Measurements from ENCODE around the gene TAS1R2. TPM values are rescaled to one million over a fixed set of nuclear protein-coding genes. Genes with fewer than 3 reads are reported as not detected.

The TAS1R2 gene
- total RNA-seq, 1 donor from 2014 or later: not detected

DNA sequence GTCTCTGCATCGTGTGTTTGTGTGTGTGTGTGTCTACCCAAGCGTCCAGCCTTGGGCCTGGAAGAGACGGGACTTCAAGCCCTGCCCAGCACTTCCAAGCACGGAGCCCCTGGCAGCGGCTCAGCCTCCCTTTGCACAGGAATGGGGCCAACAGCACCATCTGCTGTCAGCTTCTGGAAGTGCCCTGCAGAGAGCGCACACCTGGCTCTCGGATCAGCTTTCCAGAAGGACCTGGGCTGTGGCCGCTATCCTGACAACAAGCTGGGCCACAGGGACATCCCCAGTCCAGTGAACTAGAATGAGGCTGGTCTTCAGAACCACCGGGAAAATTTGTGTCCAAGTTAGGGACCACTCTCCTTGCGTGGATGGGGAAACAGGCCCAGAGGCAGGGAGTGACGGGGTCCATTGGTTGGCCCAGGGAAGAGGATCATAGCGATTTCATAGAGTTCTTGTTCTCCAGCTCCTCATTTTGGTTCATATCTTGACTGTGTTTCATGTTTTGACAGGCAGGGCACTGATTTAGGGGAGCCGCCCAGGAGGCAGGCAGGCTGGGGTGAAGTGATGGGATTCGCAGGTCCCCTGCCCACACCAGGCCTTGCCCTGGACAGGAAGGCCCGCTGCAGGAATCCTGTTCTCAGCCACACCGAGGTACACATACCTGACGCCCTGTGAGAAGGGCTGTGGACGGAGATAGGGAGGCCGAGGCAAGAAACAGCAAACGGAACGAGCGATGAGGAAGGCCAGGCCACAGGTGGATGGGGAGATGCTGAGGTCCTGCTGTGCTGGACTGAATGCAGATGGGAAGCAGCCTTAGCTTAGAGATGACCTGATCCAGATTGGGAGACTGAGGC lies 38.4 kb downstream of the TAS1R2 start:
- H3F3A ChIP-seq (ENCODE audit: low read depth): no peaks in the 10 kb centered on the region
- peak; percentile 91 for DNase-seq (ENCODE audit: low spot score)
- TF ChIP-seq EZH2phosphoT487 (IDR thresholded peaks at IDR 0.05): no peak
- no peak for TF ChIP-seq EZH2 (IDR thresholded peaks at IDR 0.05)
- TF ChIP-seq CTCF (IDR thresholded peaks at IDR 0.05): peak; percentile 91
- no peaks in the 10 kb centered on the region for H4K20me1 ChIP-seq (ENCODE audit: low read depth)
- no peak overlapping the region for H3K4me3 ChIP-seq
- no peak overlapping the region for H2AFZ ChIP-seq (replicated peaks)
- Mint-ChIP-seq H3K4me3 (peak overlapping the region; percentile 18), H3K27ac (no peak overlapping the region), H3K27me3 (ENCODE audit: insufficient read depth, low read depth) (peaks cover 23% of the 10 kb centered on the region), H3K36me3 (no peaks in the 10 kb centered on the region), H3K4me1 (peaks cover 18% of the 10 kb centered on the region), H3K9me3 (peaks cover 4% of the 10 kb centered on the region)
- no peak overlapping the region for H3K9ac ChIP-seq
- no peak overlapping the region for H3K4me2 ChIP-seq
- peaks cover 47% of the 10 kb centered on the region for H3K27me3 ChIP-seq
- no peaks in the 10 kb centered on the region for H3K79me2 ChIP-seq (ENCODE audit: low read depth)
- H3K9me3 ChIP-seq (ENCODE audit: low read depth): no peaks in the 10 kb centered on the region
- H3K4me1 ChIP-seq: no peaks in the 10 kb centered on the region
- no peak overlapping the region for H3K27ac ChIP-seq
- H3K36me3 ChIP-seq: no peaks in the 10 kb centered on the region

DNA sequence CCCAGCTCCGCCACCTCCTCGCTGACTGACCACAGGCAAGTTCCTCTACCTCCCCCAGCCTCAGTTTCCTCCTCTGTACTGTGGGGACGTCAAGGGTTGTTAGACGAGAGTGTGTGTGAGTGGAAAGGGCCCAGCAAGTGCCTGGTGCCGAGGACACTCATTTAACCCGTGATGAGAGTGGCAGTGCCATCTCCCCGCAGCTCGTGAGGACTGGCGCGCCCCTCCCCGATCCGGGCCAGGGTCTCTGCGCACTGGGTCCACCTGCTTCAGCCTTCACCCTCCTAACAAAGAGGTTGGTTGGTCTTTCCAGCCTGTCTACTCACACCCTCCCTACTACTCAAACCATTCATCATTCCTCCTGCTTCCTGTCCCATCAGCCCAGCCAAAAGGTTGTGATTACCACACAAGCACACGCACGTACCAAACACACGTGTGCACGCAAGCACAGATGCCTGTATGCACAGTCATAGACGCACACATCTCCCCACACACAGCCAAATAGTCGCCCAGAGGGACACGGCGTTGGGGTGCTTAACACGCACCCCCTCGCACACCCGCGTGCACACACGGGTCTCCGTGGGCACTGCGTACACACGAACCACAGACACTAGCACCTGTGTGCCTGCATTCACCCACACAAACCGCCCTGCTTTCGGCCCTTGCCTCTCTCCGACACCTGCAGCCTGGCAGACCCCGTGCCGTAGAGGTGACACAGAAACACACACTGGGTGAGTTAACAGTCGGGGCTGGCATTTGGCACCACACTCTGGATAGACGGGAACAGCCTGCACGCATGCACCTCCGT lies 39.3 kb downstream of the TAS1R2 start:
- H3K9ac ChIP-seq: no peak overlapping the region
- H3K27me3 ChIP-seq: peaks cover 47% of the 10 kb centered on the region
- no peak overlapping the region for H3K27ac ChIP-seq
- peak overlapping the region; percentile 50 for H3K4me3 Mint-ChIP-seq
- H3K4me1 ChIP-seq: no peaks in the 10 kb centered on the region
- H4K20me1 ChIP-seq (ENCODE audit: low read depth): no peaks in the 10 kb centered on the region
- H3K4me1 Mint-ChIP-seq: peaks cover 18% of the 10 kb centered on the region
- no peaks in the 10 kb centered on the region for H3K9me3 Mint-ChIP-seq
- H3K36me3 Mint-ChIP-seq: no peaks in the 10 kb centered on the region
- DNase-seq (ENCODE audit: low spot score): no peak
- H3K36me3 ChIP-seq: no peaks in the 10 kb centered on the region
- TF ChIP-seq EZH2phosphoT487 (IDR thresholded peaks at IDR 0.05) (no peak), EZH2 (IDR thresholded peaks at IDR 0.05) (no peak), CTCF (IDR thresholded peaks at IDR 0.05) (no peak)
- H3K9me3 ChIP-seq (ENCODE audit: low read depth): no peaks in the 10 kb centered on the region
- no peak overlapping the region for H3K4me2 ChIP-seq
- peaks cover 21% of the 10 kb centered on the region for H3K27me3 Mint-ChIP-seq (ENCODE audit: insufficient read depth, low read depth)
- H3K79me2 ChIP-seq (ENCODE audit: low read depth): no peaks in the 10 kb centered on the region
- no peak overlapping the region for H2AFZ ChIP-seq (replicated peaks)
- no peak overlapping the region for H3K4me3 ChIP-seq
- H3F3A ChIP-seq (ENCODE audit: low read depth): no peaks in the 10 kb centered on the region
- no peak overlapping the region for H3K27ac Mint-ChIP-seq

- peaks cover 18% of the 10 kb centered on the region for H3K27me3 Mint-ChIP-seq (ENCODE audit: insufficient read depth, low read depth)
- H3K79me2 ChIP-seq (ENCODE audit: low read depth): no peaks in the 10 kb centered on the region
- H3K9me3 ChIP-seq (ENCODE audit: low read depth): no peaks in the 10 kb centered on the region
- no peak overlapping the region for H3K9ac ChIP-seq
- peaks cover 47% of the 10 kb centered on the region for H3K27me3 ChIP-seq
- H3K27ac ChIP-seq: no peak overlapping the region
- no peaks in the 10 kb centered on the region for H3K9me3 Mint-ChIP-seq
- no peak for TF ChIP-seq CTCF (IDR thresholded peaks at IDR 0.05)
- no peak for TF ChIP-seq EZH2phosphoT487 (IDR thresholded peaks at IDR 0.05)
- TF ChIP-seq EZH2 (IDR thresholded peaks at IDR 0.05): no peak
- no peak overlapping the region for H3K4me2 ChIP-seq
- peaks cover 6% of the 10 kb centered on the region for H3K4me1 ChIP-seq
- DNase-seq (ENCODE audit: low spot score): no peak
- no peak overlapping the region for H2AFZ ChIP-seq (replicated peaks)
- peaks cover 21% of the 10 kb centered on the region for H3K4me1 Mint-ChIP-seq
- H3K36me3 Mint-ChIP-seq: no peaks in the 10 kb centered on the region
- H3K4me3 ChIP-seq: no peak overlapping the region
- no peaks in the 10 kb centered on the region for H3F3A ChIP-seq (ENCODE audit: low read depth)
- no peak overlapping the region for H3K4me3 Mint-ChIP-seq
- no peak overlapping the region for H3K27ac Mint-ChIP-seq
- no peaks in the 10 kb centered on the region for H3K36me3 ChIP-seq
- no peaks in the 10 kb centered on the region for H4K20me1 ChIP-seq (ENCODE audit: low read depth)
Observed at GRCh38 chr1:18819203-18819602, 40.3 kb downstream of the TAS1R2 start.

All from neural progenitor cell (in vitro differentiated cells).